Neural cell (in vitro differentiated cells): ENCODE data around the gene GADD45A.

Source experiments
- EP300 ChIP-seq: fragments of 450-650 bp; conservative IDR thresholded peaks from 2 replicates; pipeline ENCODE4 v1.6.1; 2014; ENCODE audit warnings: antibody characterized with exemption, mild to moderate bottlenecking, moderate library complexity; ENCODE audit not compliant: poor library complexity, severe bottlenecking
- EZH2 ChIP-seq: fragments of 200-600, 300-800 bp; shearing (Covaris generic), sonication (generic); IDR thresholded peaks from 2 replicates; pipeline ENCODE4 v1.6.1; 2014; ENCODE audit warnings: antibody characterized with exemption, low read length, borderline replicate concordance, mild to moderate bottlenecking; ENCODE audit not compliant: insufficient read depth, poor library complexity, severe bottlenecking
- POLR2AphosphoS5 ChIP-seq: IDR thresholded peaks from 2 replicates; pipeline ENCODE4 v1.6.1; 2012
- TAF1 ChIP-seq: IDR thresholded peaks from 2 replicates; pipeline ENCODE4 v1.6.1; 2012; ENCODE audit warnings: low read depth
- TF ChIP-seq, protein P1 (sequence below): fragments of 450-650 bp; IDR thresholded peaks from 2 replicates; pipeline ENCODE4 v1.5.1; 2014; ENCODE audit warnings: antibody characterized with exemption, mild to moderate bottlenecking, moderate library complexity; ENCODE audit not compliant: poor library complexity, severe bottlenecking
- TF ChIP-seq, protein P2 (sequence below): IDR thresholded peaks from 2 replicates; pipeline ENCODE4 v1.6.1; 2012; ENCODE audit warnings: borderline replicate concordance

DNA sequence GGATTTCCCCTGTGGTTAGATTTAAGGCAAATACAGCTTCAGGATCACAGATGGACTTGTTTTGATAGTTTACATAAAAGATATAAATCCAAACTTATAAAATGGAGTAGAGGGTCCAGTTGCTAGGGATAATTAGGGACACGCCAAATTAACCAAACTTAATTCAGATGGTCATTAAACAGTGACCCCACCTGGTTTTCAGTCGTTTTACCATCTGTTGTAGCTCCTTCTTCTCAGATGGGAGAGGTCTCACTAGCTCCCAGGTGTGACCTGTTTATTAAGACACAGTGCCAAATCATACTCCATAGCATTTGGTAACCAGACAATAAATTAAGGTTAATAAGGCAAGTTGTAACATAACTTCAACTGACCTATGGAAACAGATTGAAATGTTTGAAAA is 8.1 kb upstream of the GADD45A start:
- TF ChIP-seq, protein P1, sequence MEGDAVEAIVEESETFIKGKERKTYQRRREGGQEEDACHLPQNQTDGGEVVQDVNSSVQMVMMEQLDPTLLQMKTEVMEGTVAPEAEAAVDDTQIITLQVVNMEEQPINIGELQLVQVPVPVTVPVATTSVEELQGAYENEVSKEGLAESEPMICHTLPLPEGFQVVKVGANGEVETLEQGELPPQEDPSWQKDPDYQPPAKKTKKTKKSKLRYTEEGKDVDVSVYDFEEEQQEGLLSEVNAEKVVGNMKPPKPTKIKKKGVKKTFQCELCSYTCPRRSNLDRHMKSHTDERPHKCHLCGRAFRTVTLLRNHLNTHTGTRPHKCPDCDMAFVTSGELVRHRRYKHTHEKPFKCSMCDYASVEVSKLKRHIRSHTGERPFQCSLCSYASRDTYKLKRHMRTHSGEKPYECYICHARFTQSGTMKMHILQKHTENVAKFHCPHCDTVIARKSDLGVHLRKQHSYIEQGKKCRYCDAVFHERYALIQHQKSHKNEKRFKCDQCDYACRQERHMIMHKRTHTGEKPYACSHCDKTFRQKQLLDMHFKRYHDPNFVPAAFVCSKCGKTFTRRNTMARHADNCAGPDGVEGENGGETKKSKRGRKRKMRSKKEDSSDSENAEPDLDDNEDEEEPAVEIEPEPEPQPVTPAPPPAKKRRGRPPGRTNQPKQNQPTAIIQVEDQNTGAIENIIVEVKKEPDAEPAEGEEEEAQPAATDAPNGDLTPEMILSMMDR, result no peak
- TF ChIP-seq POLR2AphosphoS5 (no peak), EZH2 (no peak), EP300 (no peak), TAF1 (no peak)
- TF ChIP-seq, protein P2, sequence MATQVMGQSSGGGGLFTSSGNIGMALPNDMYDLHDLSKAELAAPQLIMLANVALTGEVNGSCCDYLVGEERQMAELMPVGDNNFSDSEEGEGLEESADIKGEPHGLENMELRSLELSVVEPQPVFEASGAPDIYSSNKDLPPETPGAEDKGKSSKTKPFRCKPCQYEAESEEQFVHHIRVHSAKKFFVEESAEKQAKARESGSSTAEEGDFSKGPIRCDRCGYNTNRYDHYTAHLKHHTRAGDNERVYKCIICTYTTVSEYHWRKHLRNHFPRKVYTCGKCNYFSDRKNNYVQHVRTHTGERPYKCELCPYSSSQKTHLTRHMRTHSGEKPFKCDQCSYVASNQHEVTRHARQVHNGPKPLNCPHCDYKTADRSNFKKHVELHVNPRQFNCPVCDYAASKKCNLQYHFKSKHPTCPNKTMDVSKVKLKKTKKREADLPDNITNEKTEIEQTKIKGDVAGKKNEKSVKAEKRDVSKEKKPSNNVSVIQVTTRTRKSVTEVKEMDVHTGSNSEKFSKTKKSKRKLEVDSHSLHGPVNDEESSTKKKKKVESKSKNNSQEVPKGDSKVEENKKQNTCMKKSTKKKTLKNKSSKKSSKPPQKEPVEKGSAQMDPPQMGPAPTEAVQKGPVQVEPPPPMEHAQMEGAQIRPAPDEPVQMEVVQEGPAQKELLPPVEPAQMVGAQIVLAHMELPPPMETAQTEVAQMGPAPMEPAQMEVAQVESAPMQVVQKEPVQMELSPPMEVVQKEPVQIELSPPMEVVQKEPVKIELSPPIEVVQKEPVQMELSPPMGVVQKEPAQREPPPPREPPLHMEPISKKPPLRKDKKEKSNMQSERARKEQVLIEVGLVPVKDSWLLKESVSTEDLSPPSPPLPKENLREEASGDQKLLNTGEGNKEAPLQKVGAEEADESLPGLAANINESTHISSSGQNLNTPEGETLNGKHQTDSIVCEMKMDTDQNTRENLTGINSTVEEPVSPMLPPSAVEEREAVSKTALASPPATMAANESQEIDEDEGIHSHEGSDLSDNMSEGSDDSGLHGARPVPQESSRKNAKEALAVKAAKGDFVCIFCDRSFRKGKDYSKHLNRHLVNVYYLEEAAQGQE, result no peak
